Measurements from ENCODE around the gene KRTAP10-3.

KRTAP10-3 gene

GRCh38 chr21:44520326-44521300, 38.0 kb downstream of the KRTAP10-3 start:
- DNase-seq (ENCODE audit: low read depth in 2 of 2), result no peak

GRCh38 chr21:44519346-44520325, 39.0 kb downstream of the KRTAP10-3 start:
- no peak for DNase-seq (ENCODE audit: low read depth in 2 of 2)
- H3K4me3 ChIP-seq (replicated peaks in 1 of 2; ENCODE audit: low read depth in 2 of 2, low read length in 2 of 2), result no peak overlapping the region
- TF ChIP-seq, protein P1, sequence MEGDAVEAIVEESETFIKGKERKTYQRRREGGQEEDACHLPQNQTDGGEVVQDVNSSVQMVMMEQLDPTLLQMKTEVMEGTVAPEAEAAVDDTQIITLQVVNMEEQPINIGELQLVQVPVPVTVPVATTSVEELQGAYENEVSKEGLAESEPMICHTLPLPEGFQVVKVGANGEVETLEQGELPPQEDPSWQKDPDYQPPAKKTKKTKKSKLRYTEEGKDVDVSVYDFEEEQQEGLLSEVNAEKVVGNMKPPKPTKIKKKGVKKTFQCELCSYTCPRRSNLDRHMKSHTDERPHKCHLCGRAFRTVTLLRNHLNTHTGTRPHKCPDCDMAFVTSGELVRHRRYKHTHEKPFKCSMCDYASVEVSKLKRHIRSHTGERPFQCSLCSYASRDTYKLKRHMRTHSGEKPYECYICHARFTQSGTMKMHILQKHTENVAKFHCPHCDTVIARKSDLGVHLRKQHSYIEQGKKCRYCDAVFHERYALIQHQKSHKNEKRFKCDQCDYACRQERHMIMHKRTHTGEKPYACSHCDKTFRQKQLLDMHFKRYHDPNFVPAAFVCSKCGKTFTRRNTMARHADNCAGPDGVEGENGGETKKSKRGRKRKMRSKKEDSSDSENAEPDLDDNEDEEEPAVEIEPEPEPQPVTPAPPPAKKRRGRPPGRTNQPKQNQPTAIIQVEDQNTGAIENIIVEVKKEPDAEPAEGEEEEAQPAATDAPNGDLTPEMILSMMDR (IDR thresholded peaks at IDR 0.05; ENCODE audit: low read depth, low read length), result no peak

More at GRCh38 chr21:44520326-44521300, 38.0 kb downstream of the KRTAP10-3 start:
- TF ChIP-seq, protein P1 (IDR thresholded peaks at IDR 0.05; ENCODE audit: low read depth, low read length), result no peak
- H3K4me3 ChIP-seq (replicated peaks in 1 of 2; ENCODE audit: low read depth in 2 of 2, low read length in 2 of 2), result no peak overlapping the region

DNA sequence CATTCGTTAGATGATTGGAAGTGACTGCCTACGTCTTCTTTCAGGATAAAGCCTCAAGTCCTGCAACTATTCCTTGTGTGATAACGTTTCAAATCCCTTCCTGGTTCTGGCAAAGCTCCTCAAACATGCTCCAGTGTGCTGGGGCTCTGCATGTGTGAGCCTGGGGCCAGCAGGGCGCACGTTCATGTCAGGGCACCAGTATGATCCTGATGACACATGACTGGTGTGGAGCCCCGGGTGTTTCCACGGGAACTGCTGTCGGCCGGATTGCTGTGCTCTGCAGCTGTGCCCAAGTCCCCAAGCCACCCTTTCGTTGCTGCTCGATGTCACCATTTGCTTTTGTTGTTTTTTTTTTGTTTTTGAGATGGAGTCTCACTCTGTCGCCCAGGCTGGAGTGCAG, 39.9 kb downstream of the KRTAP10-3 start:
- DNase-seq (ENCODE audit: low read depth in 2 of 2), result no peak
- TF ChIP-seq, protein P1 (IDR thresholded peaks at IDR 0.05; ENCODE audit: low read depth, low read length), result no peak
- no peak overlapping the region for H3K4me3 ChIP-seq (replicated peaks in 1 of 2; ENCODE audit: low read depth in 2 of 2, low read length in 2 of 2)

DNA sequence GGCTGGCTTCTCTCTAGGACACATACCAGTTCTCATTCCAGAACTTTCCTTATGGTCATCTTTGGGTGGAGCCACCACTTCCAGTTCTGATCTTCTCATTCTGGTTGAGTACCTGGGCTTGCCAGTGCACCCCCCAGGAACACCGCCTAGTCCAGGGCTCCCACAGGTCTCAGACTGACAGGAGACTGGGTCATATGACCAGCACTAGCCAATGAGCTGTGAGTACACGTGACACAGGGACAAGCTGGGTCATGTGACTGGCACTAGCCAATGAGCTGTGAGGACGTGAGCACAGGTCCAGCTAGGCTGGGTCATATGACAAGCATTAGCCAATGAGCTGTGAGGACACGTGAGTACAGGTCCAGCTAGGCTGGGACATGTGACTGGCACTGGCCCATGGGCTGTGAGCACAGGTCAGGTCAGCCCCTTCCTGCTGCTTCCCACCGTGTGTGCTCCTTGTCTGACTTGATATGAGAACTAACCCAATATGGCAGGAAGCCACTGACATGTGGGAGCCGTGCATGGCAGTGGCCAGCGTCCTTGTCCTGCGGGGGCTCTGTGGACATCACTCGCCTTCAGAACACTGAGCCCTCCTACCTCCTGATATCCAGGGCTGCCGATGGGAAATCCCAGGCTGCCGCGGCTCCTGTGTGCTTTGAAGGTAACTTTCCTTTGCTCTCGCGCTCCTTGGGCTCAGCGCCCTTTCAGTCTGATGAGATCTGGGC, 41.3 kb downstream of the KRTAP10-3 start:
- DNase-seq (ENCODE audit: low read depth in 2 of 2), result peak; percentile 10 to 32
- TF ChIP-seq, protein P1 (IDR thresholded peaks at IDR 0.05; ENCODE audit: low read depth, low read length), result no peak

GRCh38 chr21:44516828-44517174, 41.8 kb downstream of the KRTAP10-3 start:
- TF ChIP-seq, protein P1 (IDR thresholded peaks at IDR 0.05; ENCODE audit: low read depth, low read length), result no peak
- no peak overlapping the region for H3K4me3 ChIP-seq (replicated peaks in 1 of 2; ENCODE audit: low read depth in 2 of 2, low read length in 2 of 2)
- DNase-seq (ENCODE audit: low read depth in 2 of 2), result no peak

More for the DNA sequence above, 41.3 kb downstream of the KRTAP10-3 start:
- H3K4me3 ChIP-seq (replicated peaks in 1 of 2; ENCODE audit: low read depth in 2 of 2, low read length in 2 of 2), result no peak overlapping the region

DNA sequence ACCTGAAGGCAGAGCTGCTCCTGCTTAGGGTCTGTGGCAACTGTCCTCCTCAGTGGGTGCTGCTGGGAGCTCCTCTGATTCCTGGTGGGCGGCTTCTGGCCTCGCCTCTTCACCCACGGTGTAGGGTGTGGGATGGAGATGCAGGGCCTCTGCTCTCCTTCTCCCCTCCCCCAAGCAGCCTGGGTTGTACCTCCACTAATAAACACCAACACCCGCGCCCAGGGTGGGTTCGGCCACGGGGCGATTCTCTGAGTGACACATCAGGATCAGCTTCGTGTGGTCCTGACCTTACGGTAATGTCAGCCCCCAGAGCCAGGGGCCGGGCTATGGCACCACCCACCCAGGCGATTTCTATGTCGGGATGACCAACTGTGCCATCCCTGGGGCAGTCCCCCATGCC, 42.3 kb downstream of the KRTAP10-3 start:
- DNase-seq (ENCODE audit: low read depth in 2 of 2), result no peak
- no peak overlapping the region for H3K4me3 ChIP-seq (replicated peaks in 1 of 2; ENCODE audit: low read depth in 2 of 2, low read length in 2 of 2)
- TF ChIP-seq, protein P1 (IDR thresholded peaks at IDR 0.05; ENCODE audit: low read depth, low read length), result no peak

Data from cardiac fibroblast (primary cell).